Mucosa of gallbladder (tissue), 1 donor: Measurements from ENCODE around the gene FBLN2. TPM values are rescaled to one million over a fixed set of nuclear protein-coding genes. Genes with fewer than 3 reads are reported as not detected.

Source experiments
- DNase-seq: peaks from one replicate; pipeline ENCODE4 v3.0.0-alpha.2; 2020; ENCODE audit warnings: low spot score
- total RNA-seq: library from RNA; stranded (reverse); gene quantifications from one replicate; pipeline ENCODE4 v1.2.1, GENCODE V29; 2021
- donor health status: DM: no; HTN: no; CAD: no.

FBLN2 gene
- total RNA-seq, 1 donor from 2014 or later = 44.3 TPM

- DNase-seq = no peak
These were observed 56.6 kb downstream of the FBLN2 start for GRCh38 chr3:13605555-13605954.

- no peak for DNase-seq
These were observed 59.1 kb downstream of the FBLN2 start for GRCh38 chr3:13607821-13608597.

- no peak for DNase-seq
These were observed 60.2 kb downstream of the FBLN2 start for GRCh38 chr3:13608969-13609725.

GRCh38 chr3:13610006-13610570 is 61.2 kb downstream of the FBLN2 start:
- DNase-seq = no peak

GRCh38 chr3:13611221-13611620 is 62.3 kb downstream of the FBLN2 start:
- DNase-seq = no peak

GRCh38 chr3:13612829-13613228 is 63.9 kb downstream of the FBLN2 start:
- DNase-seq = no peak

GRCh38 chr3:13613343-13614190 is 64.6 kb downstream of the FBLN2 start:
- DNase-seq = no peak

- no peak for DNase-seq
These were observed 65.7 kb downstream of the FBLN2 start for GRCh38 chr3:13614607-13615006.

GRCh38 chr3:13615019-13615528 is 66.1 kb downstream of the FBLN2 start:
- DNase-seq = no peak

- DNase-seq = no peak
These were observed 67.4 kb downstream of the FBLN2 start for GRCh38 chr3:13616359-13616758.

- DNase-seq = no peak
These were observed 68.3 kb downstream of the FBLN2 start for GRCh38 chr3:13617097-13617738.

- no peak for DNase-seq
These were observed 69.1 kb downstream of the FBLN2 start for GRCh38 chr3:13617981-13618380.

GRCh38 chr3:13618836-13619235 is 69.9 kb downstream of the FBLN2 start:
- no peak for DNase-seq

GRCh38 chr3:13619661-13620230 is 70.8 kb downstream of the FBLN2 start:
- DNase-seq = no peak

GRCh38 chr3:13620281-13620680 is 71.4 kb downstream of the FBLN2 start:
- no peak for DNase-seq

- DNase-seq = no peak
These were observed 71.9 kb downstream of the FBLN2 start for GRCh38 chr3:13620776-13621365.

GRCh38 chr3:13621381-13622221 is 72.7 kb downstream of the FBLN2 start:
- no peak for DNase-seq

GRCh38 chr3:13622356-13622755 is 73.4 kb downstream of the FBLN2 start:
- DNase-seq = no peak

- DNase-seq = no peak
These were observed 74.3 kb downstream of the FBLN2 start for GRCh38 chr3:13623101-13623654.
